Nephron progenitor cell (in vitro differentiated cells): Measurements from ENCODE around the gene PEX16.

Source experiments
- DNase-seq: peaks from one replicate; pipeline ENCODE4 v3.0.0; 2021
- H3K27ac Mint-ChIP-seq: 2 replicates; pipeline ENCODE4 v1.8.0; 2021; ENCODE audit warnings: mild to moderate bottlenecking, moderate library complexity, mixed read lengths
- H3K27me3 Mint-ChIP-seq: 2 replicates; pipeline ENCODE4 v1.8.0; 2021; ENCODE audit warnings: mild to moderate bottlenecking, low read depth, mixed read lengths; ENCODE audit not compliant: poor library complexity
- H3K36me3 Mint-ChIP-seq: 2 replicates; pipeline ENCODE4 v1.8.0; 2021; ENCODE audit warnings: low read depth, mixed read lengths
- H3K4me1 Mint-ChIP-seq: 2 replicates; pipeline ENCODE4 v1.8.0; 2021; ENCODE audit warnings: mixed read lengths
- H3K4me3 Mint-ChIP-seq: 2 replicates; pipeline ENCODE4 v1.8.0; 2021; ENCODE audit warnings: mild to moderate bottlenecking, moderate library complexity, mixed read lengths
- H3K9me3 Mint-ChIP-seq: 2 replicates; pipeline ENCODE4 v1.8.0; 2021; ENCODE audit warnings: mild to moderate bottlenecking, moderate library complexity, mixed read lengths
- CTCF ChIP-seq: fragments of 200-600 bp; sonication (generic); IDR thresholded peaks from 2 replicates; pipeline ENCODE4 v1.5.0; 2021; ENCODE audit warnings: antibody characterized with exemption

Gene PEX16

GRCh38 chr11:45949992-45950407, 32.3 kb upstream of the PEX16 start:
- no peak for TF ChIP-seq CTCF
- H3K4me1 Mint-ChIP-seq, result no peaks in the 10 kb centered on the region
- no peak overlapping the region for H3K4me3 Mint-ChIP-seq
- no peak overlapping the region for H3K27ac Mint-ChIP-seq
- DNase-seq, result no peak
- no peaks in the 10 kb centered on the region for H3K9me3 Mint-ChIP-seq
- H3K36me3 Mint-ChIP-seq, result peaks cover 64% of the 10 kb centered on the region
- H3K27me3 Mint-ChIP-seq, result no peaks in the 10 kb centered on the region

GRCh38 chr11:45948356-45948755, 30.7 kb upstream of the PEX16 start:
- no peak for DNase-seq
- no peak for TF ChIP-seq CTCF
- H3K27me3 Mint-ChIP-seq, result peaks cover 3% of the 10 kb centered on the region
- H3K27ac Mint-ChIP-seq, result peak overlapping the region; percentile 26
- peaks cover 69% of the 10 kb centered on the region for H3K36me3 Mint-ChIP-seq
- H3K4me3 Mint-ChIP-seq, result no peak overlapping the region
- H3K4me1 Mint-ChIP-seq, result no peaks in the 10 kb centered on the region
- H3K9me3 Mint-ChIP-seq, result no peaks in the 10 kb centered on the region

GRCh38 chr11:45947885-45948284, 30.2 kb upstream of the PEX16 start:
- H3K4me3 Mint-ChIP-seq, result no peak overlapping the region
- no peaks in the 10 kb centered on the region for H3K9me3 Mint-ChIP-seq
- DNase-seq, result no peak
- peaks cover 69% of the 10 kb centered on the region for H3K36me3 Mint-ChIP-seq
- TF ChIP-seq CTCF, result no peak
- no peaks in the 10 kb centered on the region for H3K4me1 Mint-ChIP-seq
- no peak overlapping the region for H3K27ac Mint-ChIP-seq
- H3K27me3 Mint-ChIP-seq, result peaks cover 3% of the 10 kb centered on the region

- Mint-ChIP-seq H3K27me3 (peaks cover 3% of the 10 kb centered on the region), H3K9me3 (no peaks in the 10 kb centered on the region), H3K36me3 (peaks cover 85% of the 10 kb centered on the region), H3K4me1 (no peaks in the 10 kb centered on the region), H3K4me3 (no peak overlapping the region), H3K27ac (peak overlapping the region; percentile 34)
- DNase-seq, result no peak
- TF ChIP-seq CTCF, result no peak
Measured at GRCh38 chr11:45945397-45945999, 27.8 kb upstream of the PEX16 start.

GRCh38 chr11:45942381-45942780, 24.7 kb upstream of the PEX16 start:
- no peak for DNase-seq
- TF ChIP-seq CTCF, result no peak
- Mint-ChIP-seq H3K36me3 (peaks cover 68% of the 10 kb centered on the region), H3K27ac (peak overlapping the region; percentile 17), H3K27me3 (peaks cover 3% of the 10 kb centered on the region), H3K4me3 (no peak overlapping the region), H3K9me3 (no peaks in the 10 kb centered on the region), H3K4me1 (peaks cover 3% of the 10 kb centered on the region)

GRCh38 chr11:45941285-45941684, 23.6 kb upstream of the PEX16 start:
- no peak for DNase-seq
- peaks cover 65% of the 10 kb centered on the region for H3K36me3 Mint-ChIP-seq
- H3K27ac Mint-ChIP-seq, result no peak overlapping the region
- H3K4me1 Mint-ChIP-seq, result peaks cover 3% of the 10 kb centered on the region
- no peaks in the 10 kb centered on the region for H3K9me3 Mint-ChIP-seq
- peaks cover 3% of the 10 kb centered on the region for H3K27me3 Mint-ChIP-seq
- H3K4me3 Mint-ChIP-seq, result no peak overlapping the region
- TF ChIP-seq CTCF, result no peak
